PC-9 (cell line): Measurements from ENCODE around the gene COL21A1. TPM values are rescaled to one million over a fixed set of nuclear protein-coding genes. Genes with fewer than 3 reads are reported as not detected.

Source experiments
- BruUV-seq: library from RNA; stranded (reverse); fragments of 400-500 nt; replicated peaks from 2 replicates; lab custom pipeline; 2021; lab: Mats Ljungman, UMichigan
- CTCF ChIA-PET: fragments of 300-600 bp; sonication (Branson Sonifier 250); formaldehyde crosslinking; loops from one replicate; lab custom pipeline; 2022; ENCODE audit warnings: antibody characterized with exemption; lab: Charles Lee
- POLR2A ChIA-PET: fragments of 300-600 bp; sonication (Branson Sonifier 250); formaldehyde crosslinking; loops from one replicate; lab custom pipeline; 2022; ENCODE audit warnings: antibody characterized with exemption; ENCODE audit not compliant: unreplicated experiment; lab: Charles Lee
- DNase-seq, 2 experiments: peaks; one replicate each; pipeline versions ENCODE4 v3.0.0 to v3.0.0-alpha.2; 2015 to 2022; ENCODE audit warnings: mixed read lengths in 1 of 2
- H2AFZ ChIP-seq: fragments of 200-600 bp; sonication (generic); 2 replicates; pipeline ENCODE4 v1.8.1; 2017; ENCODE audit warnings: antibody characterized with exemption
- H3F3A ChIP-seq: fragments of 200-600 bp; sonication (generic); 2 replicates; pipeline ENCODE4 v1.8.1; 2017; ENCODE audit warnings: antibody characterized with exemption, mild to moderate bottlenecking, low read depth; ENCODE audit not compliant: insufficient read depth
- H3K27ac ChIP-seq: fragments of 200-600 bp; sonication (generic); 2 replicates; pipeline ENCODE4 v1.6.1; 2016; ENCODE audit warnings: mixed run types
- H3K27me3 ChIP-seq: fragments of 200-600 bp; sonication (generic); 2 replicates; pipeline ENCODE4 v1.6.1; 2016; ENCODE audit warnings: low read depth, mixed run types; ENCODE audit not compliant: insufficient read depth
- H3K36me3 ChIP-seq: fragments of 200-600 bp; sonication (generic); 2 replicates; pipeline ENCODE4 v1.6.1; 2016; ENCODE audit warnings: low read depth, mixed run types
- H3K4me1 ChIP-seq: fragments of 200-600 bp; sonication (generic); replicated peaks from 2 replicates; pipeline ENCODE4 v1.6.1; 2016; ENCODE audit warnings: mixed run types; ENCODE audit not compliant: insufficient read depth
- H3K4me2 ChIP-seq: fragments of 200-600 bp; sonication (generic); 2 replicates; pipeline ENCODE4 v1.6.1; 2017; ENCODE audit warnings: mixed run types
- H3K4me3 ChIP-seq: fragments of 200-600 bp; sonication (generic); 2 replicates; pipeline ENCODE4 v1.6.1; 2016; ENCODE audit warnings: mixed run types
- H3K79me2 ChIP-seq: fragments of 200-600 bp; sonication (generic); 2 replicates; pipeline ENCODE4 v1.6.1; 2017; ENCODE audit warnings: low read depth, mixed run types
- H3K9me2 ChIP-seq: fragments of 200-600 bp; sonication (generic); 2 replicates; pipeline ENCODE4 v1.8.1; 2017; ENCODE audit warnings: mild to moderate bottlenecking; ENCODE audit not compliant: insufficient read depth
- H3K9me3 ChIP-seq: fragments of 200-600 bp; sonication (generic); 2 replicates; pipeline ENCODE4 v1.8.1; 2016; ENCODE audit warnings: low read depth; ENCODE audit not compliant: insufficient read depth
- H4K20me1 ChIP-seq: fragments of 200-600 bp; sonication (generic); 2 replicates; pipeline ENCODE4 v1.8.1; 2017; ENCODE audit not compliant: insufficient read depth
- EZH2 ChIP-seq: fragments of 200-600 bp; sonication (generic); IDR thresholded peaks from 2 replicates; pipeline ENCODE4 v1.8.0; 2017; ENCODE audit warnings: antibody characterized with exemption, low read depth
- intact Hi-C: fragments of 100-400 bp; cut with micrococcal nuclease; formaldehyde crosslinking; loops from one replicate; pipeline ENCODE4 v1.10.0; 2022; ENCODE audit not compliant: unreplicated experiment
- total RNA-seq: library from RNA; stranded (reverse); gene quantifications from 2 replicates; pipeline ENCODE4 v1.2.3, GENCODE V29; 2021
- TF ChIP-seq, protein P1 (sequence below): fragments of 200-600 bp; sonication (generic); conservative IDR thresholded peaks from 2 replicates; pipeline ENCODE4 v1.6.1; 2017; ENCODE audit warnings: mixed run types, antibody characterized with exemption, mild to moderate bottlenecking, moderate library complexity

COL21A1 gene
- total RNA-seq, 1 experiment from 2014 or later = not detected

DNA sequence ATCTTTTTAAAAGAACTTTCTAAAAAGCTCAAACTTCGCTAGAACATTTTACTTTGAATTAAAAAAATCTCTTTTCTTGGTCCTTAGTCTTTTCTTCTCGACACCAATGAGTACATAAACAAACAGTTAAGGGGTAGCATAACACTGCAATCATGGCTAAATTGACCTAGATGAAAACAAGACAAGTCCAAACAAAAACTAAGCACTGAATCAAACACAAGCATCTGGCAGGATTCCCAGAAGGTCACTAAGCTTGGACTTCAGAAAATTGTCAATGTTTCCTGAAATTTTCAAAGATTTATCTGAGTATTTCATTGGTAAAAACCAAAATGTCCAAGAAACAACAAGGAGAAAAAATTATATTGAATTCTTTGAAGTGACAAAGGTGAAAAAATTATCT is 5.0 kb downstream of the COL21A1 start:
- DNase-seq = no peak
- intact Hi-C loops = loop anchor here (10.0 kb wide), 1 partner anchor 138 kb away; no protein-coding TSS in a partner anchor

DNA sequence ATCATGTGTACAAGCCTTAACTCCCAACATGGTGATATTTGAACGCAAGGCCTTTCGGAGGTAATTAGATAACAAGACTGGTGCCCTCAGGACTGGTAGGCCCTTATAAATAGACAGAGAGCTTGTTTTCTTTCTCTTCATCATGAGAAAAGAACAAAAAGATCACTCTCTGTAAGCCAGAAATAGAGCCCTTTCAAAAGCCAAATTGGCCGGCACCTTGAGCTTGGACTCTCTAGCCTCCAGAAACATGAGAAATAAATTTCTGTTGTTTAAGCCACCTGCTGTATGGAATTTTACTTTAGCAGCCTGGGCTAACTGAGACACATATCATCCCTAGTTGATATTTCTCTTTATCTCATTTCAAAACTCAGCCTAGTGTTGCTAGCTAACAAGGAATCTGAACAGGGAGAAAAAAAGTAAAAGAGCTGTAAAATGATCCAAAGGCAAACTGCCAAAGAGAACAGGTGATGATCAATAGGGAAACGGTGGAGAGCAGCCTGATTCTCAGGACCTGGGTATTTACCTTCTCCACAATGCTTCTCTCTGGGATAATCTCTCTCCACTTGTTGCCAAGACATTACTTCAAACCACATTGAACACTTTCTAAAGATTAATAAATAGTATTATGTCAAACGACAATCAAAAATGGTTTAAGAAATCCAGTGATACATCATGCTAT is 6.1 kb downstream of the COL21A1 start:
- no TSS peak for BruUV-seq
- no peak overlapping the region for H2AFZ ChIP-seq
- H3K79me2 ChIP-seq = no peaks in the 10 kb centered on the region
- no peak overlapping the region for H3K4me3 ChIP-seq
- H3K36me3 ChIP-seq = no peaks in the 10 kb centered on the region
- no peak overlapping the region for H3K4me2 ChIP-seq
- CTCF ChIA-PET = no interaction called here
- H3K27me3 ChIP-seq = no peaks in the 10 kb centered on the region
- H3K9me2 ChIP-seq = no peaks in the 10 kb centered on the region
- H3F3A ChIP-seq = no peaks in the 10 kb centered on the region
- H3K4me1 ChIP-seq = no peaks in the 10 kb centered on the region
- TF ChIP-seq, protein P1, sequence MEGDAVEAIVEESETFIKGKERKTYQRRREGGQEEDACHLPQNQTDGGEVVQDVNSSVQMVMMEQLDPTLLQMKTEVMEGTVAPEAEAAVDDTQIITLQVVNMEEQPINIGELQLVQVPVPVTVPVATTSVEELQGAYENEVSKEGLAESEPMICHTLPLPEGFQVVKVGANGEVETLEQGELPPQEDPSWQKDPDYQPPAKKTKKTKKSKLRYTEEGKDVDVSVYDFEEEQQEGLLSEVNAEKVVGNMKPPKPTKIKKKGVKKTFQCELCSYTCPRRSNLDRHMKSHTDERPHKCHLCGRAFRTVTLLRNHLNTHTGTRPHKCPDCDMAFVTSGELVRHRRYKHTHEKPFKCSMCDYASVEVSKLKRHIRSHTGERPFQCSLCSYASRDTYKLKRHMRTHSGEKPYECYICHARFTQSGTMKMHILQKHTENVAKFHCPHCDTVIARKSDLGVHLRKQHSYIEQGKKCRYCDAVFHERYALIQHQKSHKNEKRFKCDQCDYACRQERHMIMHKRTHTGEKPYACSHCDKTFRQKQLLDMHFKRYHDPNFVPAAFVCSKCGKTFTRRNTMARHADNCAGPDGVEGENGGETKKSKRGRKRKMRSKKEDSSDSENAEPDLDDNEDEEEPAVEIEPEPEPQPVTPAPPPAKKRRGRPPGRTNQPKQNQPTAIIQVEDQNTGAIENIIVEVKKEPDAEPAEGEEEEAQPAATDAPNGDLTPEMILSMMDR = no peak
- no peak for TF ChIP-seq EZH2
- no peak overlapping the region for H3K27ac ChIP-seq
- no peaks in the 10 kb centered on the region; the same call in 1 of the 2 replicates for H4K20me1 ChIP-seq
- intact Hi-C loops = loop anchor here (10.0 kb wide), 1 partner anchor 136 kb away; no protein-coding TSS in a partner anchor
- H3K9me3 ChIP-seq = no peaks in the 10 kb centered on the region
- POLR2A ChIA-PET = no interaction called here
- DNase-seq = no peak

More for the DNA sequence above, 5.0 kb downstream of the COL21A1 start:
- H3K4me2 ChIP-seq = no peak overlapping the region
- H3K9me2 ChIP-seq = no peaks in the 10 kb centered on the region
- BruUV-seq = no TSS peak
- no peaks in the 10 kb centered on the region for H3K9me3 ChIP-seq
- no peaks in the 10 kb centered on the region for H3K79me2 ChIP-seq
- no peaks in the 10 kb centered on the region for H3K4me1 ChIP-seq
- H3K27ac ChIP-seq = no peak overlapping the region
- TF ChIP-seq EZH2 = no peak
- TF ChIP-seq, protein P1 = no peak
- H3K36me3 ChIP-seq = no peaks in the 10 kb centered on the region
- ChIA-PET POLR2A (no interaction called here), CTCF (no interaction called here)
- no peaks in the 10 kb centered on the region for H3F3A ChIP-seq
- H3K27me3 ChIP-seq = peaks cover 5% of the 10 kb centered on the region; the same call in 1 of the 2 replicates
- no peak overlapping the region for H2AFZ ChIP-seq
- no peaks in the 10 kb centered on the region; the same call in 1 of the 2 replicates for H4K20me1 ChIP-seq
- H3K4me3 ChIP-seq = no peak overlapping the region

DNA sequence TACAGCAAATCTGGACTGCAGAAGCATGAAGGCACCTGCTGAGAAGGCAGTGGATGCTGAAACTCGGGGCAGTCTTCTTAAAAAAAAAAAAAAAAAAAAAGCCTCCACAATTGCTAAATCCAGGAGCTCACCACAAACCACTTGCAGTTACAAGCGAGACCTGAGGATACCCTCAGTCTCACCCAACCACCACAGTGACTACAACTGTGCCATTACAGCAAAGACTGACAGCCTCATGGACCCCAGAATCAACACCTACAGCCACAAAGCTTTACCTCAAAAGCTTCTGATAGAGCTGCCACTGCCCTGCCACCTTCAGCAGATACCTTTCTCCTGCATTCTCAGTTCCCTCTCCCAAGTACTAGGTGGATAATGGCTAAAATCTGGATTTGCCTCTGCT is 9.0 kb downstream of the COL21A1 start:
- TF ChIP-seq EZH2 = no peak
- TF ChIP-seq, protein P1 = no peak
- Histone ChIP-seq H3K4me3 (no peak overlapping the region), H3K79me2 (no peaks in the 10 kb centered on the region), H3K27me3 (no peaks in the 10 kb centered on the region), H3K4me1 (no peaks in the 10 kb centered on the region), H2AFZ (no peak overlapping the region), H3K36me3 (no peaks in the 10 kb centered on the region), H3K27ac (no peak overlapping the region), H4K20me1 (no peaks in the 10 kb centered on the region; the same call in 1 of the 2 replicates), H3F3A (no peaks in the 10 kb centered on the region), H3K9me2 (no peaks in the 10 kb centered on the region), H3K9me3 (no peaks in the 10 kb centered on the region), H3K4me2 (no peak overlapping the region)
- no peak for DNase-seq
- CTCF ChIA-PET = no interaction called here
- intact Hi-C loops = no loop called here
- no TSS peak for BruUV-seq
- POLR2A ChIA-PET = no interaction called here
